AG04450 (cell line): ENCODE data around the gene TAMM41. TPM values are rescaled to one million over a fixed set of nuclear protein-coding genes. Genes with fewer than 3 reads are reported as not detected.

Source experiments
- CTCF ChIA-PET: fragments of 300-600, 350-600 bp; formaldehyde crosslinking; extraction: SDS; loops from one replicate; lab custom pipeline; 2022; ENCODE audit warnings: antibody characterized with exemption, inconsistent platforms; lab: Charles Lee
- POLR2A ChIA-PET: fragments of 350-600 bp; formaldehyde crosslinking; extraction: SDS; loops from one replicate; lab custom pipeline; 2021; ENCODE audit warnings: antibody characterized with exemption, inconsistent platforms; lab: Yijun Ruan, JAX
- DNase-seq: peaks from one replicate; pipeline ENCODE4 v3.0.0-alpha.2; 2011; ENCODE audit warnings: low read depth, low spot score
- H3K27ac ChIP-seq: one replicate; pipeline ENCODE4 v1.5.1; 2012; ENCODE audit warnings: low read depth, low read length, control low read depth
- H3K27me3 ChIP-seq: one replicate; pipeline ENCODE4 v1.6.0; 2012; ENCODE audit warnings: low read length; ENCODE audit not compliant: control insufficient read depth, insufficient read depth
- H3K4me3 ChIP-seq: 2 replicates; pipeline ENCODE4 v1.5.1; 2011; ENCODE audit warnings: mild to moderate bottlenecking, low read depth, low read length, control low read depth
- H3K9me3 ChIP-seq: 2 replicates; pipeline ENCODE4 v1.5.1; 2012; ENCODE audit warnings: low read length; ENCODE audit not compliant: control insufficient read depth, insufficient read depth
- polyA plus RNA-seq: library from polyadenylated mRNA; depleted of rRNA; stranded (reverse); fragments of >200 nt; gene quantifications from 2 replicates; pipeline ENCODE4 v1.2.3, GENCODE V29; 2011
- TF ChIP-seq, protein P1 (sequence below): IDR thresholded peaks from 2 replicates; pipeline ENCODE4 v1.5.1; 2011; ENCODE audit warnings: low read depth, low read length, control low read depth, inconsistent platforms

Gene TAMM41
- polyA plus RNA-seq, 1 experiment: 12.7 TPM

- ChIA-PET CTCF (no interaction called here), POLR2A (no interaction called here)
- H3K27me3 ChIP-seq: peaks cover 20% of the 10 kb centered on the region
- TF ChIP-seq, protein P1, sequence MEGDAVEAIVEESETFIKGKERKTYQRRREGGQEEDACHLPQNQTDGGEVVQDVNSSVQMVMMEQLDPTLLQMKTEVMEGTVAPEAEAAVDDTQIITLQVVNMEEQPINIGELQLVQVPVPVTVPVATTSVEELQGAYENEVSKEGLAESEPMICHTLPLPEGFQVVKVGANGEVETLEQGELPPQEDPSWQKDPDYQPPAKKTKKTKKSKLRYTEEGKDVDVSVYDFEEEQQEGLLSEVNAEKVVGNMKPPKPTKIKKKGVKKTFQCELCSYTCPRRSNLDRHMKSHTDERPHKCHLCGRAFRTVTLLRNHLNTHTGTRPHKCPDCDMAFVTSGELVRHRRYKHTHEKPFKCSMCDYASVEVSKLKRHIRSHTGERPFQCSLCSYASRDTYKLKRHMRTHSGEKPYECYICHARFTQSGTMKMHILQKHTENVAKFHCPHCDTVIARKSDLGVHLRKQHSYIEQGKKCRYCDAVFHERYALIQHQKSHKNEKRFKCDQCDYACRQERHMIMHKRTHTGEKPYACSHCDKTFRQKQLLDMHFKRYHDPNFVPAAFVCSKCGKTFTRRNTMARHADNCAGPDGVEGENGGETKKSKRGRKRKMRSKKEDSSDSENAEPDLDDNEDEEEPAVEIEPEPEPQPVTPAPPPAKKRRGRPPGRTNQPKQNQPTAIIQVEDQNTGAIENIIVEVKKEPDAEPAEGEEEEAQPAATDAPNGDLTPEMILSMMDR: no peak
- no peak for DNase-seq
- H3K9me3 ChIP-seq: no peaks in the 10 kb centered on the region
- H3K4me3 ChIP-seq: no peak overlapping the region
- no peak overlapping the region for H3K27ac ChIP-seq
These were observed 6.8 kb upstream of the TAMM41 start for GRCh38 chr3:11853450-11853849.

DNA sequence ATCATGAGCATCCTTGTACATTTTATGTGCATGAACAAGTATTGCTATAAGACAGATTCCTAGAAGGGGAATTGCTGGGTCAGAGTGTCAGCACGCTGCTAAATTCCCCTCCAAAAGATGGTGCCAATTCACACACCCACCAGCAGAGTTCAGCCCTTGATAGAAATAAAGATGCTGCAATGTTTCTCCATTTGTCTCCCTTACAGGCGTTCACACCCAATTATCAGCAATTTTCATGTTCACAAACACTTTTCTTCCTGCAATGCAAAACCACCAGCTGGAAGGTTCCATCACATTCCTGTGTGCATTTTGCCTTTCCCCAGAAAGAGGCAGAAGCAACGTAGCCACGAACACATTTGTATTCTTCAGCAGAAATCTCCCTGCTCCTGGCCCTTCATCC is 3.3 kb upstream of the TAMM41 start:
- DNase-seq: no peak
- Histone ChIP-seq H3K4me3 (no peak overlapping the region), H3K9me3 (no peaks in the 10 kb centered on the region; the same call in 1 of the 2 replicates), H3K27ac (no peak overlapping the region), H3K27me3 (peaks cover 20% of the 10 kb centered on the region)
- ChIA-PET POLR2A (no interaction called here), CTCF (interaction anchor here (0.6 to 0.7 kb wide), 2 partner anchors 155 to 962 kb away, joined by 4 read pairs; no protein-coding TSS in a partner anchor)
- TF ChIP-seq, protein P1: no peak

- POLR2A ChIA-PET: no interaction called here
These were observed 922 bp upstream of the TAMM41 start for GRCh38 chr3:11847607-11848006.

DNA sequence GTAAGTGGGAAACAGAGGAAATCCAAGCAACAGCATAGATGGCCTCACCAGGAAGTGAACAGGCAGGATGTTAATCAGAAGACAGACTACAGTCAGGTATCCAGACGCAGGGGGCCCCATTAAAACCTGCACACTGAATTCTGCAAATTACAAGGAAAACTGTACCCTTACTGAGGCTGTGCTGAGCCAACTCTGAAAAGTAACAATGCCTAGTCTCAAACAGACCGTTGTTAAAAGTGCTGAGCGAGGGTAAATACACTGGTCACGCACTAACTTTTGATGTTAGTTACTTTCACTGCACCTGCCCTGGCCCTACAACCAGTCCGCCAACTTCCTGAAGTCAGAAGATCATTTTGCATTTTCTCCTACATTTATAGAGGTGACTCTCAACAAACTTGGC is 1.0 kb downstream of the TAMM41 start:
- Histone ChIP-seq H3K27me3 (no peaks in the 10 kb centered on the region), H3K4me3 (peak overlapping the region; percentile 95), H3K9me3 (no peaks in the 10 kb centered on the region; the same call in 1 of the 2 replicates), H3K27ac (no peak overlapping the region)
- no peak for DNase-seq
- TF ChIP-seq, protein P1: no peak
- ChIA-PET POLR2A (no interaction called here), CTCF (interaction anchor here (1.8 to 2.7 kb wide), 2 partner anchors 11 to 467 kb away, joined by 5 to 19 read pairs; no protein-coding TSS in a partner anchor)

More at GRCh38 chr3:11847607-11848006, 922 bp upstream of the TAMM41 start:
- no peak for DNase-seq
- Histone ChIP-seq H3K27ac (no peak overlapping the region), H3K4me3 (no peak overlapping the region), H3K9me3 (no peaks in the 10 kb centered on the region; the same call in 1 of the 2 replicates), H3K27me3 (peaks cover 11% of the 10 kb centered on the region)
- TF ChIP-seq, protein P1: no peak
- CTCF ChIA-PET: interaction anchor here (1.4 to 2.7 kb wide), 3 partner anchors 13 to 328 kb away, joined by 3 to 19 read pairs (median 5); no protein-coding TSS in a partner anchor

GRCh38 chr3:11844891-11845290 is 1.8 kb downstream of the TAMM41 start:
- Histone ChIP-seq H3K4me3 (no peak overlapping the region), H3K27me3 (no peaks in the 10 kb centered on the region), H3K9me3 (peaks cover 6% of the 10 kb centered on the region), H3K27ac (no peak overlapping the region)
- POLR2A ChIA-PET: no interaction called here
- no peak for DNase-seq
- CTCF ChIA-PET: interaction anchor here (1.1 to 1.8 kb wide), 3 partner anchors 9 to 466 kb away, joined by 3 to 11 read pairs (median 5); no protein-coding TSS in a partner anchor
- TF ChIP-seq, protein P1: no peak
